ENCODE results near the gene WWC2.

- TF ChIP-seq CTCF (IDR thresholded peaks at IDR 0.05 in 8 of 11, conservative IDR thresholded peaks at IDR 0.05 in 3 of 11), result no peak
- no peak for TF ChIP-seq POLR2A (IDR thresholded peaks at IDR 0.05)
- no peak for TF ChIP-seq POLR2AphosphoS5 (IDR thresholded peaks at IDR 0.05)
Observed at GRCh38 chr4:183322326-183322725, 223.3 kb downstream of the WWC2 start, which contains the start of gene CLDN24.
